ENCODE results near the gene NTM.

The NTM gene

GRCh38 chr11:131411636-131412035 lies 41.2 kb downstream of the NTM start:
- ChIA-PET POLR2A (no interaction called here), CTCF (interaction anchor here (0.6 to 1.7 kb wide), 2 partner anchors 100 to 263 kb away, joined by 4 read pairs; no protein-coding TSS in a partner anchor)
- Histone ChIP-seq H3K27ac (ENCODE audit: extremely low read depth, low read depth, low read length) (no peak overlapping the region), H3K4me1 (ENCODE audit: control insufficient read depth, insufficient read depth, low read length) (no peaks in the 10 kb centered on the region), H3K4me3 (ENCODE audit: low read depth, low read length) (no peak overlapping the region), H3K36me3 (ENCODE audit: control insufficient read depth in 2 of 2, insufficient read depth in 1 of 2, low read length in 2 of 2) (no peaks in the 10 kb centered on the region), H3K9me3 (ENCODE audit: control insufficient read depth, insufficient read depth, low read depth, low read length) (no peaks in the 10 kb centered on the region)
- TF ChIP-seq ZNF830 (tag by site-specific recombination; IDR thresholded peaks at IDR 0.05; ENCODE audit: low read depth) (no peak), BCL11B (tag by site-specific recombination; IDR thresholded peaks at IDR 0.05; ENCODE audit: low read depth) (no peak), ZBTB7A (tag by site-specific recombination; IDR thresholded peaks at IDR 0.05; ENCODE audit: low read depth) (no peak), ZNF112 (tag by site-specific recombination; IDR thresholded peaks at IDR 0.05) (no peak), ZBTB49 (tag by site-specific recombination; IDR thresholded peaks at IDR 0.05; ENCODE audit: low read depth) (no peak), ZNF350 (tag by site-specific recombination; IDR thresholded peaks at IDR 0.05) (no peak), ZNF292 (tag by site-specific recombination; IDR thresholded peaks at IDR 0.05; ENCODE audit: borderline replicate concordance, low read depth) (no peak), ZNF544 (tag by site-specific recombination; IDR thresholded peaks at IDR 0.05) (no peak), BCL11A (tag by site-specific recombination; IDR thresholded peaks at IDR 0.05; ENCODE audit: low read depth) (no peak), ZSCAN16 (tag by site-specific recombination; IDR thresholded peaks at IDR 0.05) (no peak), ZNF175 (tag by site-specific recombination; IDR thresholded peaks at IDR 0.05) (no peak), ZNF391 (tag by site-specific recombination; IDR thresholded peaks at IDR 0.05; ENCODE audit: borderline replicate concordance, low read depth) (no peak), ZSCAN18 (tag by site-specific recombination; IDR thresholded peaks at IDR 0.05) (no peak), ZNF302 (tag by site-specific recombination; IDR thresholded peaks at IDR 0.05; ENCODE audit: low read depth) (no peak), ZNF274 (IDR thresholded peaks at IDR 0.05; ENCODE audit: low read length) (no peak), ZNF274 (tag by site-specific recombination; IDR thresholded peaks at IDR 0.05; ENCODE audit: borderline replicate concordance) (no peak), ZNF768 (tag by site-specific recombination; IDR thresholded peaks at IDR 0.05) (no peak)

GRCh38 chr11:131412061-131412460 lies 41.6 kb downstream of the NTM start:
- no peaks in the 10 kb centered on the region for H3K9me3 ChIP-seq (ENCODE audit: control insufficient read depth, insufficient read depth, low read depth, low read length)

More at GRCh38 chr11:131412061-131412460, 41.6 kb downstream of the NTM start:
- Histone ChIP-seq H3K4me3 (ENCODE audit: low read depth, low read length) (no peak overlapping the region), H3K36me3 (ENCODE audit: control insufficient read depth in 2 of 2, insufficient read depth in 1 of 2, low read length in 2 of 2) (no peaks in the 10 kb centered on the region), H3K4me1 (ENCODE audit: control insufficient read depth, insufficient read depth, low read length) (no peaks in the 10 kb centered on the region), H3K27ac (ENCODE audit: extremely low read depth, low read depth, low read length) (no peak overlapping the region)
- POLR2A ChIA-PET = no interaction called here
- TF ChIP-seq ZNF777 (tag by site-specific recombination; IDR thresholded peaks at IDR 0.05; ENCODE audit: borderline replicate concordance) (no peak), ZNF488 (tag by site-specific recombination; IDR thresholded peaks at IDR 0.05) (no peak), ZNF311 (tag by site-specific recombination; IDR thresholded peaks at IDR 0.05; ENCODE audit: borderline replicate concordance) (no peak), ZBTB8A (tag by site-specific recombination; IDR thresholded peaks at IDR 0.05) (no peak), ZNF544 (tag by site-specific recombination; IDR thresholded peaks at IDR 0.05) (no peak), BCL11B (tag by site-specific recombination; IDR thresholded peaks at IDR 0.05; ENCODE audit: low read depth) (no peak), OSR2 (tag by site-specific recombination; IDR thresholded peaks at IDR 0.05) (no peak), ZNF157 (tag by site-specific recombination; IDR thresholded peaks at IDR 0.05) (no peak), ZNF624 (tag by site-specific recombination; IDR thresholded peaks at IDR 0.05) (no peak)
- CTCF ChIA-PET = interaction anchor here (0.6 to 1.7 kb wide), 2 partner anchors 100 to 262 kb away, joined by 4 read pairs; no protein-coding TSS in a partner anchor

All from HEK293 (cell line).